ENCODE measurements around the gene LPIN3.

DNA sequence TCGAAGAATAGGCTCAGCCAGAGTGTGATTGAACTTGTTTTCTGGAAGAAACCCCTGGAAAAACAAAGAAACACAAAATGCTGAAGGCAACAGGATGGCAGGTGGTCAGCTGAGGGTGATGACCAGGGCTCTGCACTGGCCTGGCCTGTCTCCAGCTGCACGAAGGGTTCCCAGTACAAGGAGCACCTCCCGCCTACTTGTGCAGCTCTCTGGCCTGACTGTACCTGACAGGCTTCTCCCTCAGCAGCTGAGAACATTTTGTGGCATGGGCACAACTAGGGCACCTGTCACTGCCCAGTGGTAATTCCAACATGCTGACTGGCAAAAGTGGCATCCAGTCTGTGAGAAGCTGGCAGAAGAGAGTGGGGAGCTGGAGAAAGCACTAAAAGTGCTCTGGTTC lies 64.8 kb downstream of the LPIN3 start:
- TF ChIP-seq, protein P1, sequence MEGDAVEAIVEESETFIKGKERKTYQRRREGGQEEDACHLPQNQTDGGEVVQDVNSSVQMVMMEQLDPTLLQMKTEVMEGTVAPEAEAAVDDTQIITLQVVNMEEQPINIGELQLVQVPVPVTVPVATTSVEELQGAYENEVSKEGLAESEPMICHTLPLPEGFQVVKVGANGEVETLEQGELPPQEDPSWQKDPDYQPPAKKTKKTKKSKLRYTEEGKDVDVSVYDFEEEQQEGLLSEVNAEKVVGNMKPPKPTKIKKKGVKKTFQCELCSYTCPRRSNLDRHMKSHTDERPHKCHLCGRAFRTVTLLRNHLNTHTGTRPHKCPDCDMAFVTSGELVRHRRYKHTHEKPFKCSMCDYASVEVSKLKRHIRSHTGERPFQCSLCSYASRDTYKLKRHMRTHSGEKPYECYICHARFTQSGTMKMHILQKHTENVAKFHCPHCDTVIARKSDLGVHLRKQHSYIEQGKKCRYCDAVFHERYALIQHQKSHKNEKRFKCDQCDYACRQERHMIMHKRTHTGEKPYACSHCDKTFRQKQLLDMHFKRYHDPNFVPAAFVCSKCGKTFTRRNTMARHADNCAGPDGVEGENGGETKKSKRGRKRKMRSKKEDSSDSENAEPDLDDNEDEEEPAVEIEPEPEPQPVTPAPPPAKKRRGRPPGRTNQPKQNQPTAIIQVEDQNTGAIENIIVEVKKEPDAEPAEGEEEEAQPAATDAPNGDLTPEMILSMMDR (IDR thresholded peaks at IDR 0.05; ENCODE audit: low read depth, low read length): no peak
- TF ChIP-seq POLR2A (IDR thresholded peaks at IDR 0.05; ENCODE audit: extremely low read depth, insufficient read length): no peak
- no peak for TF ChIP-seq MYC (IDR thresholded peaks at IDR 0.05; ENCODE audit: low read depth, low read length)

Data from NB4 (cell line).